Body of pancreas (tissue), 4 donors: ENCODE results near the gene ASPRV1. TPM values are rescaled to one million over a fixed set of nuclear protein-coding genes. Genes with fewer than 3 reads are reported as not detected.

Source experiments
- ATAC-seq: fragments of 150-250 bp; one replicate; pipeline ENCODE4 v1.9.1; 2016
- DNase-seq, 4 donors: peaks; one replicate each; pipeline ENCODE4 v3.0.0-alpha.2; 2019
- H3K27ac ChIP-seq, 4 donors: fragments of 200-600 bp; sonication (generic); 1 replicate in 3 of 4; 2 replicates in 1 of 4; pipeline versions ENCODE4 v1.5.1 to v1.6.1; 2016 to 2019; ENCODE audit warnings: mild to moderate bottlenecking in 1 of 4, mixed read lengths in 1 of 4, moderate library complexity in 1 of 4
- H3K27me3 ChIP-seq, 2 donors: fragments of 200-600 bp; sonication (generic); one replicate each; pipeline ENCODE4 v1.6.0; 2016; ENCODE audit warnings: mild to moderate bottlenecking in 1 of 2
- H3K36me3 ChIP-seq, 2 donors: fragments of 200-600 bp; sonication (generic); replicated peaks in 1 of 2; 2 replicates each; pipeline ENCODE4 v1.5.1; 2016; ENCODE audit warnings: low read depth in 2 of 2; ENCODE audit not compliant: insufficient read depth in 1 of 2
- H3K4me1 ChIP-seq: fragments of 200-600 bp; sonication (generic); one replicate; pipeline ENCODE4 v1.6.0; 2016
- H3K4me3 ChIP-seq, 2 donors: fragments of 200-600 bp; sonication (generic); 1 replicate in 1 of 2; 2 replicates in 1 of 2; pipeline ENCODE4 v1.5.1; 2016 to 2019
- H3K9me3 ChIP-seq, 3 donors: fragments of 200-600 bp; sonication (generic); 1 replicate in 2 of 3; 2 replicates in 1 of 3; pipeline ENCODE4 v1.5.1; 2016
- CTCF ChIP-seq, 7 experiments: fragments of 450-650 bp in 4 of 7; fragments of 200-600 bp in 3 of 7; sonication (generic) in 3 of 7; IDR thresholded peaks; one replicate each; pipeline ENCODE4 v1.5.1; 2016 to 2019; ENCODE audit warnings: antibody characterized with exemption in 7 of 7
- POLR2A ChIP-seq, 3 donors: fragments of 450-650 bp; IDR thresholded peaks; one replicate each; pipeline ENCODE4 v1.6.1; 2016; ENCODE audit warnings: antibody characterized with exemption in 3 of 3, mild to moderate bottlenecking in 2 of 3
- WGBS, 2 donors: methylation state at CpG; one replicate each; pipeline ENCODE4 v1.1.5; 2017; 5-methylcytosine and 5-hydroxymethylcytosine counted together
- intact Hi-C: fragments of 100-400 bp; cut with DNase I; formaldehyde crosslinking; loops from one replicate; pipeline ENCODE4 v1.15.1; 2023
- total RNA-seq, 2 donors: library from RNA; depleted of rRNA; stranded (reverse); fragments of >200 nt; gene quantifications; one replicate each; pipeline ENCODE4 v1.1.0, GENCODE V29; 2016

The ASPRV1 gene
- total RNA-seq, 2 donors from 2014 or later, result 0.33 TPM; not detected in 1

- no peak overlapping the region for H3K27ac ChIP-seq
- intact Hi-C loops, result no loop called here
- H3K9me3 ChIP-seq, result no peaks in the 10 kb centered on the region
- H3K27me3 ChIP-seq, result no peaks in the 10 kb centered on the region
- H3K4me1 ChIP-seq, result peaks cover 7% of the 10 kb centered on the region
- no peak overlapping the region for H3K4me3 ChIP-seq
- 47 to 55% methylated on average over 5 to 6 of the region's 7 CpGs for WGBS, 2 donors
- no peak for TF ChIP-seq CTCF (IDR thresholded peaks at IDR 0.05)
- no peak for TF ChIP-seq POLR2A (IDR thresholded peaks at IDR 0.05)
- ATAC-seq, result no peak
- H3K36me3 ChIP-seq, result no peaks in the 10 kb centered on the region
- DNase-seq, result peak in 3 of 4 donors; percentile 21 to 39 (median 38)
Observed at GRCh38 chr2:69964353-69964841, 3.0 kb upstream of the ASPRV1 start.

GRCh38 chr2:69962986-69963730 is 1.7 kb upstream of the ASPRV1 start:
- H3K9me3 ChIP-seq, result no peaks in the 10 kb centered on the region
- peaks cover 7% of the 10 kb centered on the region for H3K4me1 ChIP-seq
- no peaks in the 10 kb centered on the region for H3K27me3 ChIP-seq
- DNase-seq (no peak), ATAC-seq (no peak)
- no peaks in the 10 kb centered on the region for H3K36me3 ChIP-seq
- WGBS, 2 donors, result 90 to 93% methylated on average over 7 to 8 of the region's 8 CpGs
- H3K27ac ChIP-seq, result no peak overlapping the region
- TF ChIP-seq POLR2A (IDR thresholded peaks at IDR 0.05), result no peak
- intact Hi-C loops, result no loop called here
- H3K4me3 ChIP-seq, result no peak overlapping the region

- peaks cover 7% of the 10 kb centered on the region for H3K4me1 ChIP-seq
- H3K27ac ChIP-seq, result no peak overlapping the region
- no peaks in the 10 kb centered on the region for H3K36me3 ChIP-seq
- H3K27me3 ChIP-seq, result no peaks in the 10 kb centered on the region
- no peaks in the 10 kb centered on the region for H3K9me3 ChIP-seq
- 77 to 96% methylated on average over 3 to 6 of the region's 6 CpGs for WGBS, 2 donors
- DNase-seq (no peak), ATAC-seq (no peak)
- no peak overlapping the region for H3K4me3 ChIP-seq
- no peak for TF ChIP-seq CTCF (IDR thresholded peaks at IDR 0.05)
- TF ChIP-seq POLR2A (IDR thresholded peaks at IDR 0.05), result no peak
- intact Hi-C loops, result no loop called here
Observed at GRCh38 chr2:69960821-69961220, 610 bp downstream of the ASPRV1 start.

GRCh38 chr2:69959425-69959824 is 2.0 kb downstream of the ASPRV1 start:
- TF ChIP-seq POLR2A (IDR thresholded peaks at IDR 0.05), result no peak
- TF ChIP-seq CTCF (IDR thresholded peaks at IDR 0.05), result no peak
- Histone ChIP-seq H3K27ac (no peak overlapping the region), H3K27me3 (no peaks in the 10 kb centered on the region), H3K9me3 (no peaks in the 10 kb centered on the region), H3K4me3 (no peak overlapping the region), H3K36me3 (no peaks in the 10 kb centered on the region), H3K4me1 (peaks cover 4% of the 10 kb centered on the region)
- ATAC-seq (no peak), DNase-seq (no peak)
- intact Hi-C loops, result no loop called here
- WGBS, 2 donors, result 87 to 92% methylated on average over 5 of the region's 5 CpGs

GRCh38 chr2:69958480-69958879 is 3.0 kb downstream of the ASPRV1 start:
- no peak for ATAC-seq
- no peak overlapping the region for H3K27ac ChIP-seq
- H3K36me3 ChIP-seq, result no peaks in the 10 kb centered on the region
- TF ChIP-seq POLR2A (IDR thresholded peaks at IDR 0.05) (no peak), CTCF (IDR thresholded peaks at IDR 0.05) (no peak)
- H3K4me3 ChIP-seq, result no peak overlapping the region
- H3K4me1 ChIP-seq, result no peaks in the 10 kb centered on the region
- intact Hi-C loops, result no loop called here
- no peaks in the 10 kb centered on the region for H3K9me3 ChIP-seq
- no peaks in the 10 kb centered on the region for H3K27me3 ChIP-seq
- 40 to 61% methylated on average over 6 of the region's 6 CpGs for WGBS, 2 donors
- no peak for DNase-seq
